Measurements from ENCODE around the gene AOAH.
A peak's percentile ranks its signal among the peaks of the same experiment; 100 is the strongest.
"Not testable (repeated sequence)": the region's sequence is repeated elsewhere in the genome, so short reads cannot be mapped to it uniquely, and the experiment has no call there.

Gene AOAH

GRCh38 chr7:36504216-36504615 lies 220.1 kb downstream of the AOAH start:
- DNase-seq, result not testable (repeated sequence)

GRCh38 chr7:36497775-36498174 lies 226.5 kb downstream of the AOAH start:
- DNase-seq, result no peak

- not testable (repeated sequence) for DNase-seq
Observed at GRCh38 chr7:36497176-36497575, 227.1 kb downstream of the AOAH start.

- DNase-seq, result no peak
Observed at GRCh38 chr7:36496576-36496975, 227.7 kb downstream of the AOAH start.

GRCh38 chr7:36491317-36491716 lies 233.0 kb downstream of the AOAH start:
- DNase-seq, result no peak

- DNase-seq, result no peak
Observed at GRCh38 chr7:36490419-36490830, 233.9 kb downstream of the AOAH start.

- not testable (repeated sequence) for DNase-seq
Observed at GRCh38 chr7:36488672-36489071, 235.6 kb downstream of the AOAH start.

GRCh38 chr7:36487756-36488336 lies 236.4 kb downstream of the AOAH start:
- peak; percentile 28 to 66 for DNase-seq

GRCh38 chr7:36486336-36486735 lies 238.0 kb downstream of the AOAH start:
- no peak for DNase-seq

- DNase-seq, result no peak
Observed at GRCh38 chr7:36484265-36484664, 240.0 kb downstream of the AOAH start.

- not testable (repeated sequence) for DNase-seq
Observed at GRCh38 chr7:36483853-36484252, 240.4 kb downstream of the AOAH start.

- no peak for DNase-seq
Observed at GRCh38 chr7:36478745-36479144, 245.5 kb downstream of the AOAH start.

- DNase-seq, result no peak
Observed at GRCh38 chr7:36475381-36475780, 248.9 kb downstream of the AOAH start.

GRCh38 chr7:36475011-36475342 lies 249.3 kb downstream of the AOAH start:
- DNase-seq, result no peak

GRCh38 chr7:36474283-36475010 lies 249.8 kb downstream of the AOAH start:
- DNase-seq, result peak in 1 of 2 donors; percentile 1

GRCh38 chr7:36473454-36474282 lies 250.6 kb downstream of the AOAH start:
- DNase-seq, result peak in 1 of 2 donors; percentile 8

GRCh38 chr7:36472141-36472729 lies 252.1 kb downstream of the AOAH start:
- no peak for DNase-seq

GRCh38 chr7:36469236-36469635 lies 255.1 kb downstream of the AOAH start:
- no peak for DNase-seq

- DNase-seq, result no peak
Observed at GRCh38 chr7:36468370-36469101, 255.8 kb downstream of the AOAH start.

- DNase-seq, result not testable (repeated sequence)
Observed at GRCh38 chr7:36466001-36466400, 258.3 kb downstream of the AOAH start.

- DNase-seq, result no peak
Observed at GRCh38 chr7:36464271-36464670, 260.0 kb downstream of the AOAH start.
